Fibroblast of the aortic adventitia (primary cell): ENCODE data around the gene METTL8. TPM values are rescaled to one million over a fixed set of nuclear protein-coding genes. Genes with fewer than 3 reads are reported as not detected.

Experiments used
- DNase-seq: peaks from one replicate; pipeline ENCODE4 v3.0.0-alpha.2; 2010; ENCODE audit warnings: low read depth
- H3K4me3 ChIP-seq: 2 replicates; pipeline ENCODE4 v1.5.1; 2011; ENCODE audit warnings: low read depth, mild to moderate bottlenecking, control low read depth, low read length, moderate library complexity
- CTCF ChIP-seq: IDR thresholded peaks from 2 replicates; pipeline ENCODE4 v1.5.1; 2011; ENCODE audit warnings: mild to moderate bottlenecking, low read length, control low read depth, inconsistent platforms; ENCODE audit not compliant: insufficient read depth
- total RNA-seq: library from RNA; depleted of rRNA; stranded (reverse); fragments of >200 nt; gene quantifications from 2 replicates; pipeline ENCODE4 v1.2.3, GENCODE V29; 2012; ENCODE audit warnings: low replicate concordance

Gene METTL8
- total RNA-seq, 1 donor = 34.6 TPM

- no peak for TF ChIP-seq CTCF
- H3K4me3 ChIP-seq = no peak overlapping the region
- no peak for DNase-seq
These were observed 36.3 kb upstream of the METTL8 start for GRCh38 chr2:171470129-171470528.

- TF ChIP-seq CTCF = no peak
- DNase-seq = no peak
These were observed 35.4 kb upstream of the METTL8 start for GRCh38 chr2:171469176-171469575.

GRCh38 chr2:171460537-171460936, 26.7 kb upstream of the METTL8 start:
- TF ChIP-seq CTCF = no peak
- DNase-seq = no peak
- no peak overlapping the region for H3K4me3 ChIP-seq

More at GRCh38 chr2:171469176-171469575, 35.4 kb upstream of the METTL8 start:
- no peak overlapping the region for H3K4me3 ChIP-seq

- H3K4me3 ChIP-seq = no peak overlapping the region
- no peak for DNase-seq
- no peak for TF ChIP-seq CTCF
These were observed 25.7 kb upstream of the METTL8 start for GRCh38 chr2:171459498-171459897.

GRCh38 chr2:171452773-171453172, 19.0 kb upstream of the METTL8 start:
- no peak for DNase-seq
- TF ChIP-seq CTCF = no peak
- H3K4me3 ChIP-seq = no peak overlapping the region

GRCh38 chr2:171451074-171451473, 17.3 kb upstream of the METTL8 start:
- no peak for TF ChIP-seq CTCF
- DNase-seq = no peak
- no peak overlapping the region for H3K4me3 ChIP-seq

GRCh38 chr2:171447675-171448074, 13.9 kb upstream of the METTL8 start:
- no peak overlapping the region for H3K4me3 ChIP-seq
- no peak for DNase-seq
- no peak for TF ChIP-seq CTCF
